AG09319 (cell line): ENCODE results near the gene SMAD2.

ENCODE experiments used
- DNase-seq: peaks from one replicate; pipeline ENCODE4 v3.0.0-alpha.2; 2010; ENCODE audit warnings: low read depth; ENCODE audit errors: extremely low read depth
- CTCF ChIP-seq: IDR thresholded peaks from 2 replicates; pipeline ENCODE4 v1.5.1; 2011; ENCODE audit warnings: low read depth, mild to moderate bottlenecking, inconsistent platforms, low read length, moderate library complexity

The SMAD2 gene

GRCh38 chr18:47931718-47932103 is 1.3 kb upstream of the SMAD2 start:
- TF ChIP-seq CTCF, result no peak; the same call in 1 of the 2 replicates
- no peak for DNase-seq

GRCh38 chr18:47930931-47931717 is 665 bp upstream of the SMAD2 start:
- no peak for TF ChIP-seq CTCF
- DNase-seq, result peak; percentile 88

GRCh38 chr18:47929681-47930198 is 719 bp downstream of the SMAD2 start:
- no peak for DNase-seq
- no peak for TF ChIP-seq CTCF

- no peak for TF ChIP-seq CTCF
- DNase-seq, result no peak
Observed at GRCh38 chr18:47928466-47928865, 2.0 kb downstream of the SMAD2 start.

- TF ChIP-seq CTCF, result no peak
- DNase-seq, result no peak
Observed at GRCh38 chr18:47926101-47926850, 4.2 kb downstream of the SMAD2 start.

- DNase-seq, result no peak
- no peak for TF ChIP-seq CTCF
Observed at GRCh38 chr18:47919916-47920315, 10.5 kb downstream of the SMAD2 start.
